Measurements from ENCODE around the gene DHH.

GRCh38 chr12:49084438-49084837 lies 10.2 kb downstream of the DHH start:
- TF ChIP-seq CTCF (conservative IDR thresholded peaks at IDR 0.05), result no peak
- no peak for TF ChIP-seq EZH2 (IDR thresholded peaks at IDR 0.05; ENCODE audit: low read depth)

Measured in PC-9 (cell line).